PC-3 (cell line): ENCODE results near the gene GALNT2.

Source experiments
- EZH2 ChIP-seq: fragments of 300-600 bp; sonication (generic); IDR thresholded peaks from one replicate; pipeline ENCODE4 v1.6.1; 2017; ENCODE audit warnings: antibody characterized with exemption, mild to moderate bottlenecking, low read length; ENCODE audit not compliant: unreplicated experiment
- TF ChIP-seq, protein P1 (sequence below): fragments of 300-600 bp; sonication (generic); conservative IDR thresholded peaks from 2 replicates; pipeline ENCODE4 v1.5.1; 2017; ENCODE audit warnings: antibody characterized with exemption, low read depth, mild to moderate bottlenecking, low read length

DNA sequence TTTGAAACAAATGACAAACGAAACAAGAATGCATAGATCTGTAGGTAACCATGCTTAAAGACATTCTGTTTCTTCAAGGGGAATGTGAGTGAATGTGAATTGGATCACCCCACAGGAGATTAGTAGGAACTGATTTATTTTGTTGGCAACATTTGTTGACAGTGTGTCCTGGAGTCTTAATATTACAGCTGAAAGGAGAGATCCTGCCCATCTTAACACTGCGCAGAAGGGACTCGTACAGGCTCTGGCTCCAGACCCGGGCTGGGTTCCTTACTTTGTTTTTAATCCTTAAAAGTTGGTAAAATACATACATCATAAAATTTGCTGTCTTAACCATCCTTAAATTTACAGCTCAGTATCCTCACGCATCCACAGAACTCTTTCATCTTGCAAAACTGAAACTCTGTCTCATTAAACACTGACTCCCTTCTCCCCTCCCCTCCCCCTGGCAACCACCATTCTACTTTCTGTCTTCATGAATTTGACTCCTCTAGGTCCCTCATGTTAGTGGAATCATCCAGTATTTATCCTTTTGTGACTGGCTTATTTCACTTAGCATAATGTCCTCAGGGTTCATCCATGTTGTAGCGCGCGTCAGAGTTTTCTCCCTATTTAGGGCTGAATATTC is 74.1 kb downstream of the GALNT2 start:
- TF ChIP-seq, protein P1, sequence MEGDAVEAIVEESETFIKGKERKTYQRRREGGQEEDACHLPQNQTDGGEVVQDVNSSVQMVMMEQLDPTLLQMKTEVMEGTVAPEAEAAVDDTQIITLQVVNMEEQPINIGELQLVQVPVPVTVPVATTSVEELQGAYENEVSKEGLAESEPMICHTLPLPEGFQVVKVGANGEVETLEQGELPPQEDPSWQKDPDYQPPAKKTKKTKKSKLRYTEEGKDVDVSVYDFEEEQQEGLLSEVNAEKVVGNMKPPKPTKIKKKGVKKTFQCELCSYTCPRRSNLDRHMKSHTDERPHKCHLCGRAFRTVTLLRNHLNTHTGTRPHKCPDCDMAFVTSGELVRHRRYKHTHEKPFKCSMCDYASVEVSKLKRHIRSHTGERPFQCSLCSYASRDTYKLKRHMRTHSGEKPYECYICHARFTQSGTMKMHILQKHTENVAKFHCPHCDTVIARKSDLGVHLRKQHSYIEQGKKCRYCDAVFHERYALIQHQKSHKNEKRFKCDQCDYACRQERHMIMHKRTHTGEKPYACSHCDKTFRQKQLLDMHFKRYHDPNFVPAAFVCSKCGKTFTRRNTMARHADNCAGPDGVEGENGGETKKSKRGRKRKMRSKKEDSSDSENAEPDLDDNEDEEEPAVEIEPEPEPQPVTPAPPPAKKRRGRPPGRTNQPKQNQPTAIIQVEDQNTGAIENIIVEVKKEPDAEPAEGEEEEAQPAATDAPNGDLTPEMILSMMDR, result no peak
- no peak for TF ChIP-seq EZH2
